GM12892 (cell line): ENCODE results near the gene PACSIN2.
"Not testable (repeated sequence)": the region's sequence is repeated elsewhere in the genome, so short reads cannot be mapped to it uniquely, and the experiment has no call there.

Experiments used
- DNase-seq: peaks from one replicate; pipeline ENCODE4 v3.0.0; 2011; ENCODE audit not compliant: insufficient read length
- FAIRE-seq: peaks from 2 replicates; lab custom pipeline; 2011; peaks lifted over from hg19 to GRCh38; lab: Jason Lieb, UNC
- POLR2A ChIP-seq: IDR thresholded peaks from 2 replicates; pipeline ENCODE4 v1.6.1; 2011; ENCODE audit warnings: low read depth, low read length, control low read depth
- POLR2AphosphoS5 ChIP-seq: IDR thresholded peaks from 2 replicates; pipeline ENCODE4 v1.6.1; 2011; ENCODE audit warnings: low read depth, low read length, control low read depth
- TAF1 ChIP-seq: IDR thresholded peaks from 2 replicates; pipeline ENCODE4 v1.6.1; 2011; ENCODE audit warnings: low read depth, mild to moderate bottlenecking, control low read depth, low read length, borderline replicate concordance

Gene PACSIN2

DNA sequence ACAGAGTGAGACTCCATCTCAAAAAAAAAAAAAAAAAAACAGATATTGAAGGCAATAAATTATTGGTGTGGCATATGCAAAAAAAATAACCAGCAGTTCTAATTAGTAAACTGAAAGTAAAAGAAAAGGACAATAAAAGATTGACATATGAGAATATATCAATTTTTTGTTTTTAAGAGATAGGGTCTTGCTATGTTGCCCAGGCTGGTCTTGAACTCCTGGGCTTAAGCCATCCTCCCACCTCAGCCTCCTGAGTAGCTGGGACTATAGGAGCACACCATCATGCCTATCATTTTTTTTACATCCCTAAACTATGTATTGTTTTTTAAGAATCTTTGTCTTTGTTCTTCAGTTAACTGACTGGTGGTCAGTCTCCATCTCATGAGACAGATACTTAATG lies 31.5 kb downstream of the PACSIN2 start:
- DNase-seq (no peak), FAIRE-seq (no peak)
- no peak for TF ChIP-seq POLR2AphosphoS5
- TF ChIP-seq POLR2A, result no peak
- TF ChIP-seq TAF1, result no peak

DNA sequence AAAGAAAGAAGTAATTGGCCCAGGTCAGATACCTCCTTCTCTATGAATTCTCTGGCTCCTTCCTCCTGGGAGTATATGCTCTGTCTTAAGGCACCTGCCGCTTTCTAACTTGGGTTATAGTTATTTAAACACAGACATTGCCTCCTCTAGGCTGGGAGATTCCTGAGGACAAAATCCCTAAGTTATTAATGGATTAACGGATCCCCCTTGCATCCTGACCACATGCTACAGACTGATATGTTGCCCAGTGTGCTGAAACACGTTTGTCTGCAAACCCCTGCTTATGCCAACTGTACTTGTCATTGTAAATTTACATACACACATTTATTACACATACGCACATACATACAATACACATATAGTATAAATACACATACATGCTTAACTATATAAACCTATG lies 35.3 kb downstream of the PACSIN2 start:
- TF ChIP-seq POLR2AphosphoS5 (no peak), TAF1 (no peak), POLR2A (no peak)
- FAIRE-seq, result no peak
- no peak for DNase-seq

DNA sequence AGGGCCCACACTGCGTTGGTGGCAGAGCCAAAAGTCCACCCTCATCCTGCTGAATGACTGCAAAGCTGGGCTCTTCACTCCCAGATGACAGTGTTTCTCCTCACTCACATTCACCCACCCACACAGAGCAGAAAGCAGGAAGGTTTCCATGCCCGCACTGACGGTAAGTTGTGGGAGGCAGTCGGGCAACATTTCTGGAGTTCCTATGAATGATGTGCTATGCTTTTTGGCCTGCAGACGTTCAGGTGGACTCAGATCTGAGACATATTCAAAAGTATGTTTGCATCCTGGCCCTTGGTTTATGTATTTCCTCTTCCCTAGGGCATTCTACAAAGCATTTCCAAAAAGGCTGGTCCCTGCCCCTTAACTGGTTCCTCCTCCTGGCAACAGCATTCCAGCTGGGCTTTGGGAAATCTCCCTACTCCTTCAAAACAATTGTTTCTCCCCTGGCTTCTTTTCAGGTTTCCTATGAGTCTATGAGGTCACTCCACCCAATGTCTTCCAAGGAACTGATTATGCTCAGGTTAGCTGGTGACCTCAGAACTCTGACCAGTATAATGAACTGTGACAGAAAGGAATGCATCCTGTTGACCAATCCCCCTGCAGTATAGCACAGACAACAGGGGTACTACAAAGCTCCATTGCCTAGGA lies 36.4 kb downstream of the PACSIN2 start:
- TF ChIP-seq POLR2AphosphoS5 (no peak), POLR2A (no peak), TAF1 (no peak)
- FAIRE-seq (no peak), DNase-seq (no peak)

DNA sequence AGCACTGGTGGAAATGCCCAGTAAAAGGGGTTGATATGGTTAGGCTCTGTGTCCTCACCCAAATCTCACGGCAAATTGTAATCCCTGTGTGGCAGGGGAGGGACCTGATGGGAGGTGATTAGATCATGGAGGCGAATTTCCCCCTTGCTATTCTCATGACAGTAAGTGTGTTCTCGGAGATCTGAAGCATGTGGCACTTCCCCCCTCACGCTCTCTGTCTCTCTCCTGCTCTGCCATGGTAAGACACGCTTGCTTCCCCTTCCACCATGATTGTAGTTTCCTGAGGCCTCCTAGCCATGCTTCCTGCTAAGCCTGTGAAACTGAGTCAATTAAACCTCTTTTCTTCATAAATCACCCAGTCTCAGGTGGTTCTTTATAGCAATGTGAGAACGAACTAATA lies 37.4 kb downstream of the PACSIN2 start:
- peak; percentile 81 for FAIRE-seq
- DNase-seq, result no peak
- TF ChIP-seq POLR2A, result no peak

DNA sequence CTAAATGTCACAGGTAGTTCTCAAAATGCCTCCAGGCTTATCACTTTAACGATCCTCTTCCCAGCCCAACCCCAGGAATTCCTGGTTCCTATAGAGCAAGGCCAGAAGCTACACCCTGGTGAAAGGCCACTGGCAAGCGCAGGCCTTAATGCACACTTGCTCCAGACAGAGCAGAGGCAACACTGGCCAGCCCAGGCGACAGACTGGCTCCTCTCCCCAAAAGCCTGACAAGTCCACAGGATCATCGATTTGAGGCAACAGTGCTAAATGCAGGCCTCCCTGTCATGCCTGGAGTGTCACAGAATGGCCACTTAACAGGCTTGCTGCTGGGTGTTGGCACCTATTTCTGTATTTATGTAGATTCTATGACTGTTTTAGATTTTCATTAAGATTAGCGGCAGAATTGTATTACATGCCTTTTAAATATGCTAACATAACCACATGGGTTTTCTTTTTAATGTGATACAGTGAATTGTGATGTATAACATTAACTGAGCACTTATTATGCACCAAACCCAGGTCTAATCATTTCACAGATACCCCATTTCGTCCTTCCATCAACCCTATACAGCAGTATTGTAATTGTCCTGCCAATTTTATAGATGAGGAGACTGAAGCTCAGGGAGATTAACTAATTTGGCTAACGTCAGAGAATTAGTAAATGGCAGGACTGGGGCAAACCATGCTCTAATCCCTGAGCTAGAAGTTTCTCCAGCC lies 38.6 kb downstream of the PACSIN2 start:
- FAIRE-seq, result no peak
- TF ChIP-seq TAF1, result no peak
- TF ChIP-seq POLR2AphosphoS5, result no peak
- TF ChIP-seq POLR2A, result no peak
- DNase-seq, result no peak

DNA sequence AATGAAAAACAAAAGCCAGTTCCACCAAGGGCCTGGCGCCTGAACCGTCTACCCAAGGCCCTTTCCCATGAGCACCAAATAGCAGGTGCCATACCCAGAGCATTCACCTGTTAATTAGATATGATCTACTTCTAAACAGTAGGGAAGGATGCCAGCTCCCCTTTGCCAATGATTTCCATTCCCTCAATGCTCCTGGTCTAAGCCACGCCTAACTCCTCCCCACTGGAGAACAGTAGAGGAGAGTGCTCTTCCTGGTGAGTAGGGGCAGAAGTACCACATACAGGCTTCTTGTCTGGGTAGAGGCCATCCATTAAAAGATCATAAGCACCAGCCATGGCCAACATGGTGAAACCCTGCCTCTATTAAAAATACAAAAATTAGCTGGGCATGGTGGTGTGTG lies 40.7 kb downstream of the PACSIN2 start:
- no peak for DNase-seq
- no peak for FAIRE-seq

DNA sequence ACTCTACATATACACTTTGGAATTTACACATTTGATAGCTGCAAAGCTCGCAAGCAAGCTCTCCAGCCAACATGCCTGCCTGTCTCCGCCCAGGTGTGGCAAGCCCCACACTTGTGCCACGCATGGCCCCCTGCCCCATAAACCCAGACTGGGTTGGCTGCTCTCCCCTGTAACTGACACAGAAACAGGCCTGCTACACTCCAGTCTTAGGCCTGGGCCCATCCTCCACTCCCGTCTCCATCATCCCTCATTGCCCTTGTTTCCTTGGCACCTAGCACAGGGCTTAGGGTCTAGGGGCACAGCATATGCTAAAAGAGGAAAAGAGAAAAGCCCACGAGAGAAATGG lies 41.4 kb downstream of the PACSIN2 start:
- FAIRE-seq (no peak), DNase-seq (no peak)
- TF ChIP-seq POLR2AphosphoS5 (no peak), TAF1 (no peak), POLR2A (no peak)

More for the DNA sequence above, 40.7 kb downstream of the PACSIN2 start:
- TF ChIP-seq TAF1 (no peak), POLR2AphosphoS5 (no peak), POLR2A (no peak)

DNA sequence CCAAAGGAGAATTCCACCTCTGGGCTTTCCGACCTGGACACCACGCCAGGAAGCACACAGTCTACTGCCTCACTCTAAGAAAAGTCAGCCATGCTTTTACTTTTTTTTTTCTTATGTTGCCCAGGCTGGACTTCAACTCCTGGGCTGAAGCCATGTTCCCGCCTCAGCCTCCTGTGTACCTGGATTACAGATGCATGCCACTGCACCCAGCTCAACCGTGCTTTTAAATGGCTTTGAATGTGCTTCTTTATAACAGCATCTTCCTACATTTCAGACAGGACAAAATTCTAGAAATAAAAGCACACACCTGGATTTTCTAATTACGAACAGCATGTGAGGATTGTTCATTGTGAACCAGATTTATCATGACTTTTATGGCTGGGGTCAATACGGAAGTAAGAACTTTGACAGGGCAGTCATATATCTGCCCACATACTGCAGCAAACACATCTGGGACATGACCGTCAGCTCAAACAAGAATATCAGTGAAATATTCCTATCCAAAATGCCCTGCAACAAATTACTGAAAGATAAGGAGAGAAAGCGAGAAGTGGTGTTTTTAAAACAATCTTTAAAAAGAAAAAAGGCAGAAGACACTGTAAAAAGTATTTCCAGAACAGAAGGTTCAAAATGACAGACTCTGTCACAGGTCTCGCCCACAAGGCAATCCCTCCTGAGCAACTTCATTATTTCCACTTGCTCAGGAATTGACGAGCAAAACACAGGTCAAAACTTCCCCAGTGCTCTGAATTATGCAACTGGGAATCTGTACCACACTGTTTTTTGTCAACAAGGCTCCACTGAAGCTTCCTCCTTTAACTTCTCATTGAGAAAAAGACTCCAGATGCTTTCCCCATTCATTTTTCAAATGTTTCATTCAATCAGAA lies 42.1 kb downstream of the PACSIN2 start:
- TF ChIP-seq POLR2A, result no peak
- no peak for TF ChIP-seq POLR2AphosphoS5
- no peak for TF ChIP-seq TAF1
- FAIRE-seq (no peak), DNase-seq (no peak)

DNA sequence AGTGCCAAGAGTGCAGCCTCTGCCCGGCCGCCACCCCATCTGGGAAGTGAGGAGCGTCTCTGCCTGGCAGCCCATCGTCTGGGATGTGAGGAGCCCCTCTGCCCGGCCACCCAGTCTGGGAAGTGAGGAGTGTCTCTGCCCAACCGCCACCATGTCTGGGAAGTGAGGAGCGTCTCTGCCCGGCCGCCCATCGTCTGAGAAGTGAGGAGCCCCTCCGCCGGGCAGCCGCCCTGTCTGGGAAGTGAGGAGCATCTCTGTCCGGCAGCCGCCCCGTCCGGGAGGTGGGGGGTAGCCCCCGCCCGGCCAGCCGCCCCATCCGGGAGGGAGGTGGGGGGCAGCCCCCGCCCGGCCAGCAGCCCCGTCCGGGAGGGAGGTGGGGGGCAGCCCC lies 43.5 kb downstream of the PACSIN2 start:
- DNase-seq, FAIRE-seq: not testable (repeated sequence)

DNA sequence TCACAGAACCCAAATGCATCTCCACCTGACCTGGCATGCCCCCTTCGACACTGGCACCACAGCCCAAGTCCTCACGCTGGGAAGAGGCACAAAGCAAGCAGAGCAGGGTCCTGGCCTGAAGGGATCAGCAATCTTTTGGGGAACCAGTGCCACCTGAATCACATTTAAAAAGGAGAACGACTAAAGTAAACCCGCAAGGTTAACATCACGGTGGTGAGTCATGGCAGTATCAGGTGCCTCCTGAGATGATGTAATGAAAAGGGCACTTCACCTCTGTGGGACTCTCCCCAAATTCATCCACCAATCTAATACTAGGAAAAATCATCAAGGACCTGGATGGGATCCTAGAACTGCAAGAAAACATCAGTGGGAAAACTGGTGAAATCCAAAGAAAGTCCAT lies 44.9 kb downstream of the PACSIN2 start:
- TF ChIP-seq TAF1 (no peak), POLR2A (no peak), POLR2AphosphoS5 (no peak)
- FAIRE-seq, result no peak
- no peak for DNase-seq

DNA sequence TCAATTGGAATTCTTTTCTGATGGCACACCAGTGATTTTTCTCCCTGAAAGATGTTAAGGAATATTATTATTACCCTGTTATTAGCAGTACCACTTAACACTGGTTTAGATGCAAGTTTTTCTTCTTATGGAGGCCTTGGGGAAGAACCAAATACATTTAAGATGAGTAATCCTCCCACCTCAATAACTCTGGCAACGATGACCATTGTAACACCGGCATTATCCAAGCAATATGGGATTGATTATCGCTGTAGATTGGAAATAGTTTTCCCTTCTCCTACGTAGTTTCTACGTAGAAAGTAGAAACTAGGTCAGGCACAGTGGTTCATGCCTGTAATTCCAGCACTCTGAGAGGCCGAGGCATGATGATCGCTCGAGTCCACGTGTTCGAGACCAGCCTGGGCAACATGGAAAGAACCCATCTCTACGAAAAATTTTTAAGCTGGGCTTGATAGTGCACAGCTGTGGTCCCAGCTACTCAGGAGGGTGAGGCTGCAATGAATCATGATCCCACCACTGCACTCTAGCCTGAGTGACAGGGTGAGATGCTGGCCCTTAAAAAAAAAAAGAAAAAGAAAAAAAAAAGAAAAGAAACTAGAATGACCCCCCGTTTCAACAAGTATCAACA lies 45.5 kb downstream of the PACSIN2 start:
- DNase-seq (no peak), FAIRE-seq (no peak)
- TF ChIP-seq POLR2AphosphoS5, result no peak
- TF ChIP-seq POLR2A, result no peak
- no peak for TF ChIP-seq TAF1
